Activated CD4-positive, alpha-beta T cell treated with anti-CD3 and anti-CD28 coated beads for 36 hours (primary cell): ENCODE data around the gene OTOP3. TPM values are rescaled to one million over a fixed set of nuclear protein-coding genes. Genes with fewer than 3 reads are reported as not detected.

Source experiments
- ATAC-seq: fragments of 200-7000 bp; cut with Tn5 transposase; one replicate; pipeline ENCODE4 v1.10.0; 2021; ENCODE audit warnings: mild to moderate bottlenecking, moderate library complexity
- CTCF ChIA-PET: fragments of 350-600 bp; sonication (Branson Sonifier 250); formaldehyde crosslinking; loops from one replicate; lab custom pipeline; 2021; ENCODE audit warnings: antibody characterized with exemption; lab: Charles Lee
- POLR2A ChIA-PET: fragments of 350-600 bp; sonication (Branson Sonifier 250); formaldehyde crosslinking; loops from one replicate; lab custom pipeline; 2021; ENCODE audit warnings: antibody characterized with exemption, inconsistent platforms; lab: Charles Lee
- DNase-seq: peaks from one replicate; pipeline ENCODE4 v3.0.0-alpha.2; 2020
- H3K27ac Mint-ChIP-seq: one replicate; pipeline ENCODE4 v1.8.0; 2021; ENCODE audit warnings: mixed read lengths
- H3K27me3 Mint-ChIP-seq: one replicate; pipeline ENCODE4 v1.8.0; 2021; ENCODE audit warnings: mixed read lengths
- H3K36me3 Mint-ChIP-seq: one replicate; pipeline ENCODE4 v1.8.0; 2021; ENCODE audit warnings: low read depth, mixed read lengths
- H3K4me1 Mint-ChIP-seq: one replicate; pipeline ENCODE4 v1.8.0; 2021; ENCODE audit warnings: mixed read lengths
- H3K4me3 Mint-ChIP-seq: one replicate; pipeline ENCODE4 v1.8.0; 2021; ENCODE audit warnings: mild to moderate bottlenecking, moderate library complexity, mixed read lengths
- H3K9me3 Mint-ChIP-seq: one replicate; pipeline ENCODE4 v1.8.0; 2021; ENCODE audit warnings: low read depth, mixed read lengths
- intact Hi-C, 2 experiments: fragments of 100-400 bp; cut with DNase I in 1 of 2; cut with micrococcal nuclease in 1 of 2; formaldehyde crosslinking; loops; one replicate each; pipeline versions ENCODE4 v1.14.2 to v1.15.1; 2022 to 2024; cut with DNase I, micrococcal nuclease
- total RNA-seq, 2 experiments: library from RNA; stranded (reverse); gene quantifications; one replicate each; pipeline ENCODE4 v1.2.3, GENCODE V29; 2021

OTOP3 gene
- total RNA-seq, 2 experiments from 2014 or later: not detected

GRCh38 chr17:74956093-74956492, 20.4 kb downstream of the OTOP3 start:
- Mint-ChIP-seq H3K27me3 (no peaks in the 10 kb centered on the region), H3K4me3 (no peak overlapping the region), H3K36me3 (no peaks in the 10 kb centered on the region), H3K9me3 (no peaks in the 10 kb centered on the region), H3K4me1 (peaks cover 3% of the 10 kb centered on the region), H3K27ac (no peak overlapping the region)
- ATAC-seq (no peak), DNase-seq (no peak)
- CTCF ChIA-PET: interaction anchor here (1.0 to 3.9 kb wide), 7 partner anchors 20 to 220 kb away, joined by 3 to 31 read pairs (median 7); partner anchors contain the start of genes OTOP2, RAB37 and USH1G
- intact Hi-C loops: no loop called here
- POLR2A ChIA-PET: no interaction called here

GRCh38 chr17:74957935-74958740, 22.4 kb downstream of the OTOP3 start:
- H3K36me3 Mint-ChIP-seq: no peaks in the 10 kb centered on the region
- H3K4me3 Mint-ChIP-seq: no peak overlapping the region
- H3K9me3 Mint-ChIP-seq: no peaks in the 10 kb centered on the region
- CTCF ChIA-PET: interaction anchor here (0.5 to 3.9 kb wide), 28 partner anchors 10 to 471 kb away, joined by 3 to 31 read pairs (median 4); partner anchors contain the start of genes CDR2L, HID1, OTOP2 and USH1G
- POLR2A ChIA-PET: interaction anchor here (0.6 to 0.7 kb wide), 2 partner anchors 111 to 235 kb away, joined by 3 read pairs; no protein-coding TSS in a partner anchor
- no peaks in the 10 kb centered on the region for H3K27me3 Mint-ChIP-seq
- DNase-seq: peak; percentile 89
- H3K4me1 Mint-ChIP-seq: peaks cover 6% of the 10 kb centered on the region
- ATAC-seq: peak; percentile 60
- no peak overlapping the region for H3K27ac Mint-ChIP-seq
- intact Hi-C loops: loop anchor here (1.0 to 2.0 kb wide), 4 partner anchors 35 to 213 kb away; partner anchors contain the start of gene USH1G (in 2 of the 2)

- no peaks in the 10 kb centered on the region for H3K9me3 Mint-ChIP-seq
- no peak overlapping the region for H3K4me3 Mint-ChIP-seq
- ChIA-PET POLR2A (interaction anchor here (0.6 to 1.5 kb wide), 3 partner anchors 87 to 820 kb away, joined by 3 read pairs; partner anchors contain the start of gene KCTD2), CTCF (interaction anchor here (0.6 to 4.6 kb wide), 27 partner anchors 10 to 248 kb away, joined by 3 to 82 read pairs (median 7); partner anchors contain the start of genes CDR2L, HID1, MRPL58 and OTOP2)
- H3K4me1 Mint-ChIP-seq: peaks cover 6% of the 10 kb centered on the region
- ATAC-seq (no peak), DNase-seq (no peak)
- no peaks in the 10 kb centered on the region for H3K36me3 Mint-ChIP-seq
- no peak overlapping the region for H3K27ac Mint-ChIP-seq
- H3K27me3 Mint-ChIP-seq: no peaks in the 10 kb centered on the region
- intact Hi-C loops: loop anchor here (2.0 to 5.0 kb wide), 8 partner anchors 53 to 242 kb away; partner anchors contain the start of genes MRPL58 (in 2 of the 2) and NT5C (in 1 of the 2)
These were observed 24.3 kb downstream of the OTOP3 start for GRCh38 chr17:74959826-74960515.

GRCh38 chr17:74960570-74961342, 25.1 kb downstream of the OTOP3 start:
- H3K9me3 Mint-ChIP-seq: no peaks in the 10 kb centered on the region
- no peak overlapping the region for H3K27ac Mint-ChIP-seq

GRCh38 chr17:74961657-74962350, 26.1 kb downstream of the OTOP3 start:
- peaks cover 6% of the 10 kb centered on the region for H3K4me1 Mint-ChIP-seq
- no peak overlapping the region for H3K27ac Mint-ChIP-seq
- peak; percentile 92 for DNase-seq
- H3K9me3 Mint-ChIP-seq: no peaks in the 10 kb centered on the region
- no peaks in the 10 kb centered on the region for H3K27me3 Mint-ChIP-seq
- ChIA-PET POLR2A (interaction anchor here (0.7 to 1.5 kb wide), 8 partner anchors 10 to 241 kb away, joined by 3 to 8 read pairs (median 3); partner anchors contain the start of genes KCTD2 and NT5C), CTCF (interaction anchor here (0.5 to 4.6 kb wide), 62 partner anchors 9 to 786 kb away, joined by 3 to 82 read pairs (median 6); partner anchors contain the start of genes CDR2L, FDXR, HID1 and MRPL58)
- no peak overlapping the region for H3K4me3 Mint-ChIP-seq
- intact Hi-C loops: loop anchor here (1.0 to 5.0 kb wide), 12 partner anchors 44 to 450 kb away; partner anchors contain the start of genes MRPL58 (in 2 of the 2), ARMC7 (in 1 of the 2), NT5C (in 1 of the 2) and NUP85 (in 1 of the 2)
- ATAC-seq: peak; percentile 79
- H3K36me3 Mint-ChIP-seq: no peaks in the 10 kb centered on the region

More at GRCh38 chr17:74960570-74961342, 25.1 kb downstream of the OTOP3 start:
- no peak overlapping the region for H3K4me3 Mint-ChIP-seq
- no peaks in the 10 kb centered on the region for H3K36me3 Mint-ChIP-seq
- intact Hi-C loops: loop anchor here (1.0 to 5.0 kb wide), 12 partner anchors 46 to 452 kb away; partner anchors contain the start of genes MRPL58 (in 2 of the 2), ARMC7 (in 1 of the 2), NT5C (in 1 of the 2) and NUP85 (in 1 of the 2)
- ChIA-PET CTCF (interaction anchor here (0.5 to 4.6 kb wide), 58 partner anchors 8 to 1599 kb away, joined by 3 to 82 read pairs (median 6); partner anchors contain the start of genes CDR2L, FDXR, HID1 and MRPL58), POLR2A (interaction anchor here (0.6 to 1.5 kb wide), 10 partner anchors 11 to 819 kb away, joined by 3 to 8 read pairs (median 3); partner anchors contain the start of genes KCTD2 and NT5C)
- ATAC-seq: peak; percentile 66
- peak; percentile 77 for DNase-seq
- no peaks in the 10 kb centered on the region for H3K27me3 Mint-ChIP-seq
- peaks cover 6% of the 10 kb centered on the region for H3K4me1 Mint-ChIP-seq

GRCh38 chr17:74962622-74963394, 27.1 kb downstream of the OTOP3 start:
- Mint-ChIP-seq H3K27ac (no peak overlapping the region), H3K36me3 (no peaks in the 10 kb centered on the region), H3K9me3 (no peaks in the 10 kb centered on the region), H3K4me3 (no peak overlapping the region), H3K4me1 (peaks cover 6% of the 10 kb centered on the region), H3K27me3 (no peaks in the 10 kb centered on the region)
- ChIA-PET CTCF (interaction anchor here (0.6 to 4.6 kb wide), 21 partner anchors 11 to 450 kb away, joined by 3 to 82 read pairs (median 9); partner anchors contain the start of genes CDR2L, HID1, MRPL58 and NT5C), POLR2A (interaction anchor here (1.2 kb wide), 1 partner anchor 151 kb away, joined by 4 read pairs; no protein-coding TSS in a partner anchor)
- DNase-seq (no peak), ATAC-seq (no peak)
- intact Hi-C loops: loop anchor here (5.0 kb wide), 5 partner anchors 69 to 239 kb away; partner anchors contain the start of gene NT5C (in 1 of the 2)

- Mint-ChIP-seq H3K9me3 (no peaks in the 10 kb centered on the region), H3K4me1 (peaks cover 6% of the 10 kb centered on the region), H3K27me3 (no peaks in the 10 kb centered on the region), H3K27ac (no peak overlapping the region), H3K36me3 (no peaks in the 10 kb centered on the region), H3K4me3 (no peak overlapping the region)
- no peak for DNase-seq
- intact Hi-C loops: loop anchor here (5.0 kb wide), 5 partner anchors 69 to 239 kb away; partner anchors contain the start of gene NT5C (in 1 of the 2)
- ATAC-seq: no peak
- POLR2A ChIA-PET: no interaction called here
- CTCF ChIA-PET: interaction anchor here (0.6 to 4.6 kb wide), 4 partner anchors 10 to 449 kb away, joined by 3 to 82 read pairs (median 4); partner anchors contain the start of gene HID1
These were observed 28.0 kb downstream of the OTOP3 start for GRCh38 chr17:74963656-74964055.

- intact Hi-C loops: loop anchor here (5.0 kb wide), 5 partner anchors 68 to 238 kb away; partner anchors contain the start of gene NT5C (in 1 of the 2)
- Mint-ChIP-seq H3K4me1 (peaks cover 6% of the 10 kb centered on the region), H3K9me3 (no peaks in the 10 kb centered on the region), H3K4me3 (no peak overlapping the region), H3K27ac (no peak overlapping the region), H3K27me3 (no peaks in the 10 kb centered on the region), H3K36me3 (no peaks in the 10 kb centered on the region)
- CTCF ChIA-PET: interaction anchor here (1.9 to 4.6 kb wide), 2 partner anchors 10 to 448 kb away, joined by 4 to 82 read pairs; partner anchors contain the start of gene HID1
- ATAC-seq (no peak), DNase-seq (no peak)
- POLR2A ChIA-PET: no interaction called here
These were observed 28.6 kb downstream of the OTOP3 start for GRCh38 chr17:74964246-74964761.
